NCI-H2196 (cell line): ENCODE measurements around the gene RND2.

Experiments
- DNase-seq: peaks from one replicate; lab custom pipeline; 2025; ENCODE audit not compliant: unreplicated experiment; lab: John Stamatoyannopoulos, UW

Gene RND2

GRCh38 chr17:43003542-43004172, 21.4 kb upstream of the RND2 start:
- DNase-seq, result no peak

- DNase-seq, result peak; percentile 60
Measured at GRCh38 chr17:43006639-43007551, 18.1 kb upstream of the RND2 start, which contains the start of gene IFI35. Gene IFI35, plus strand, starts transcription at chr17:43006784. Its CDS starts 164 bp downstream, at chr17:43006948.

- peak; percentile 6 for DNase-seq
Measured at GRCh38 chr17:43010667-43011308, 14.2 kb upstream of the RND2 start.

- no peak for DNase-seq
Measured at GRCh38 chr17:43011728-43012472, 13.1 kb upstream of the RND2 start.

- DNase-seq, result no peak
Measured at GRCh38 chr17:43013296-43013695, 11.7 kb upstream of the RND2 start.

GRCh38 chr17:43014020-43014648, 10.9 kb upstream of the RND2 start:
- no peak for DNase-seq

GRCh38 chr17:43014649-43015542, 10.1 kb upstream of the RND2 start:
- no peak for DNase-seq

- no peak for DNase-seq
Measured at GRCh38 chr17:43015579-43015978, 9.5 kb upstream of the RND2 start.

- no peak for DNase-seq
Measured at GRCh38 chr17:43016216-43016615, 8.8 kb upstream of the RND2 start.

GRCh38 chr17:43018008-43018853, 6.8 kb upstream of the RND2 start:
- DNase-seq, result peak; percentile 58

GRCh38 chr17:43018932-43019331, 6.1 kb upstream of the RND2 start:
- DNase-seq, result no peak

GRCh38 chr17:43019418-43019817, 5.6 kb upstream of the RND2 start:
- DNase-seq, result no peak

- no peak for DNase-seq
Measured at GRCh38 chr17:43020030-43020621, 4.9 kb upstream of the RND2 start.

GRCh38 chr17:43020789-43021740, 4.0 kb upstream of the RND2 start:
- peak; percentile 40 for DNase-seq

GRCh38 chr17:43021741-43022512, 3.1 kb upstream of the RND2 start, which contains the start of gene VAT1:
Gene VAT1, minus strand, starts transcription at chr17:43022385. Its CDS starts 63 bp downstream, at chr17:43022322.
- DNase-seq, result peak; percentile 57

GRCh38 chr17:43025290-43025657, 243 bp downstream of the RND2 start:
- DNase-seq, result no peak
